IMR-90 (cell line): ENCODE measurements around the gene URAD. TPM values are rescaled to one million over a fixed set of nuclear protein-coding genes. Genes with fewer than 3 reads are reported as not detected.

Source experiments
- ATAC-seq: fragments of 200-7000 bp; cut with Tn5 transposase; 2 replicates; pipeline ENCODE4 v1.9.1; 2020; ENCODE audit warnings: low read depth, mild to moderate bottlenecking, moderate library complexity
- BruUV-seq: library from RNA; stranded (reverse); fragments of 400-500 nt; replicated peaks from 2 replicates; lab custom pipeline; 2021; lab: Mats Ljungman, UMichigan
- CTCF ChIA-PET: fragments of 300-600 bp; formaldehyde crosslinking; extraction: SDS; loops from one replicate; lab custom pipeline; 2021; ENCODE audit warnings: antibody characterized with exemption; lab: Yijun Ruan, JAX
- POLR2A ChIA-PET: fragments of 300-600 bp; sonication (Branson Sonifier 250); formaldehyde crosslinking; loops from one replicate; lab custom pipeline; 2022; ENCODE audit warnings: antibody characterized with exemption; ENCODE audit not compliant: unreplicated experiment; lab: Charles Lee
- DNase-seq: peaks from one replicate; pipeline ENCODE4 v3.0.0; 2013
- H2AFZ ChIP-seq: replicated peaks from 2 replicates; pipeline ENCODE3; 2013; ENCODE audit warnings: low read length, mild to moderate bottlenecking; ENCODE audit not compliant: poor library complexity
- H2AK5ac ChIP-seq: 2 replicates; pipeline ENCODE4 v1.6.1; 2013; ENCODE audit warnings: low read depth, low read length, inconsistent platforms
- H2AK9ac ChIP-seq: replicated peaks from 2 replicates; pipeline ENCODE3; 2013; ENCODE audit warnings: mild to moderate bottlenecking, low read depth, low read length, moderate library complexity; ENCODE audit not compliant: poor library complexity
- H2BK120ac ChIP-seq: 2 replicates; pipeline ENCODE4 v1.6.1; 2013; ENCODE audit warnings: low read depth, low read length, inconsistent platforms
- H2BK15ac ChIP-seq: 3 replicates; pipeline ENCODE4 v1.6.1; 2013; ENCODE audit warnings: low read depth, low read length, inconsistent platforms
- H2BK20ac ChIP-seq: 2 replicates; pipeline ENCODE4 v1.6.1; 2013; ENCODE audit warnings: low read depth, mild to moderate bottlenecking, inconsistent platforms, low read length, moderate library complexity
- H2BK5ac ChIP-seq: 2 replicates; pipeline ENCODE4 v1.6.1; 2013; ENCODE audit warnings: mild to moderate bottlenecking, low read depth, low read length, inconsistent platforms; ENCODE audit not compliant: poor library complexity, severe bottlenecking
- H3K14ac ChIP-seq: replicated peaks from 2 replicates; pipeline ENCODE4 v1.6.1; 2013; ENCODE audit warnings: low read depth, low read length, inconsistent platforms
- H3K18ac ChIP-seq: 2 replicates; pipeline ENCODE4 v1.6.1; 2013; ENCODE audit warnings: low read depth, low read length, control low read depth
- H3K23ac ChIP-seq: 2 replicates; pipeline ENCODE4 v1.6.1; 2013; ENCODE audit warnings: low read depth, low read length, inconsistent platforms
- H3K27ac ChIP-seq: 2 replicates; pipeline ENCODE4 v1.5.1; 2013; ENCODE audit warnings: mild to moderate bottlenecking, control low read depth, low read length; ENCODE audit not compliant: insufficient read depth
- H3K27me3 ChIP-seq: 2 replicates; pipeline ENCODE4 v1.6.1; 2013; ENCODE audit warnings: low read length; ENCODE audit not compliant: control insufficient read depth, insufficient read depth
- H3K36me3 ChIP-seq: 2 replicates; pipeline ENCODE4 v1.6.1; 2013; ENCODE audit warnings: low read length, mixed read lengths; ENCODE audit not compliant: control insufficient read depth, insufficient read depth
- H3K4ac ChIP-seq: 2 replicates; pipeline ENCODE4 v1.6.1; 2013; ENCODE audit warnings: low read depth, low read length, inconsistent platforms
- H3K4me1 ChIP-seq: 2 replicates; pipeline ENCODE4 v1.6.1; 2013; ENCODE audit warnings: low read length, mixed read lengths; ENCODE audit not compliant: control insufficient read depth, insufficient read depth
- H3K4me2 ChIP-seq: 2 replicates; pipeline ENCODE4 v1.6.1; 2013; ENCODE audit warnings: low read depth, mild to moderate bottlenecking, control low read depth, low read length, moderate library complexity
- H3K4me3 ChIP-seq: 2 replicates; pipeline ENCODE4 v1.5.1; 2013; ENCODE audit warnings: low read depth, mild to moderate bottlenecking, control low read depth, low read length, moderate library complexity; ENCODE audit not compliant: insufficient read depth
- H3K56ac ChIP-seq: 2 replicates; pipeline ENCODE4 v1.6.1; 2013; ENCODE audit warnings: low read length, inconsistent platforms; ENCODE audit not compliant: insufficient read depth; ENCODE audit errors: extremely low read depth
- H3K79me1 ChIP-seq, 2 experiments: 2 replicates each; pipeline ENCODE4 v1.6.1; 2013; ENCODE audit warnings: low read length in 2 of 2, inconsistent platforms in 1 of 2, low read depth in 1 of 2
- H3K9ac ChIP-seq: 2 replicates; pipeline ENCODE4 v1.6.1; 2013; ENCODE audit warnings: low read depth, low read length, control low read depth
- H3K9me1 ChIP-seq: 2 replicates; pipeline ENCODE4 v1.6.1; 2013; ENCODE audit warnings: low read length, inconsistent platforms; ENCODE audit not compliant: insufficient read depth
- H3K9me3 ChIP-seq: 2 replicates; pipeline ENCODE4 v1.6.1; 2013; ENCODE audit warnings: low read length; ENCODE audit not compliant: control insufficient read depth, insufficient read depth
- H4K20me1 ChIP-seq: 2 replicates; pipeline ENCODE4 v1.6.1; 2013; ENCODE audit warnings: low read length, inconsistent platforms; ENCODE audit not compliant: insufficient read depth
- H4K5ac ChIP-seq: 2 replicates; pipeline ENCODE4 v1.6.1; 2013; ENCODE audit warnings: mild to moderate bottlenecking, low read depth, low read length, control low read depth
- H4K8ac ChIP-seq, 2 experiments: 2 replicates each; pipeline ENCODE4 v1.6.1; 2013; ENCODE audit warnings: low read depth in 2 of 2, low read length in 2 of 2, control low read depth in 1 of 2, inconsistent platforms in 1 of 2
- H4K91ac ChIP-seq: 2 replicates; pipeline ENCODE4 v1.6.1; 2013; ENCODE audit warnings: low read depth, low read length, inconsistent platforms; ENCODE audit not compliant: insufficient read depth
- BHLHE40 ChIP-seq: fragments of 150-350 bp; IDR thresholded peaks from 2 replicates; pipeline ENCODE4 v1.6.1; 2016; ENCODE audit warnings: mild to moderate bottlenecking, low read depth, low read length
- CEBPB ChIP-seq: IDR thresholded peaks from 2 replicates; pipeline ENCODE4 v1.6.1; 2012; ENCODE audit warnings: low read depth, low read length, improper control_type of control experiment
- CHD1 ChIP-seq: IDR thresholded peaks from 2 replicates; pipeline ENCODE4 v1.6.1; 2012; ENCODE audit warnings: low read depth, low read length, improper control_type of control experiment
- CTCF ChIP-seq: conservative IDR thresholded peaks from 2 replicates; pipeline ENCODE4 v1.5.1; 2012; ENCODE audit warnings: mild to moderate bottlenecking, low read depth, low read length, improper control_type of control experiment
- MAFK ChIP-seq: IDR thresholded peaks from 2 replicates; pipeline ENCODE4 v1.6.1; 2012; ENCODE audit warnings: low read depth, low read length, improper control_type of control experiment
- MAZ ChIP-seq: IDR thresholded peaks from 2 replicates; pipeline ENCODE4 v1.6.1; 2012; ENCODE audit warnings: low read depth, mild to moderate bottlenecking, low read length, improper control_type of control experiment, moderate library complexity, borderline replicate concordance
- MXI1 ChIP-seq: IDR thresholded peaks from 2 replicates; pipeline ENCODE4 v1.6.1; 2012; ENCODE audit warnings: low read depth, mild to moderate bottlenecking, low read length, moderate library complexity, borderline replicate concordance
- POLR2A ChIP-seq: IDR thresholded peaks from 2 replicates; pipeline ENCODE4 v1.6.1; 2012; ENCODE audit warnings: mild to moderate bottlenecking, low read depth, low read length
- RAD21 ChIP-seq: IDR thresholded peaks from 2 replicates; pipeline ENCODE4 v1.6.1; 2012; ENCODE audit warnings: low read length, improper control_type of control experiment
- RCOR1 ChIP-seq: IDR thresholded peaks from 2 replicates; pipeline ENCODE4 v1.6.1; 2012; ENCODE audit warnings: mild to moderate bottlenecking, low read length, improper control_type of control experiment; ENCODE audit not compliant: insufficient replicate concordance
- RFX5 ChIP-seq: IDR thresholded peaks from 2 replicates; pipeline ENCODE4 v1.8.0; 2012; ENCODE audit warnings: low read depth, mild to moderate bottlenecking, low read length, moderate library complexity
- SMC3 ChIP-seq: fragments of 150-350 bp; IDR thresholded peaks from 2 replicates; pipeline ENCODE4 v1.6.1; 2016; ENCODE audit warnings: low read depth, mild to moderate bottlenecking, antibody characterized with exemption, low read length, moderate library complexity
- WGBS, 2 experiments: methylation state at CpG; one replicate each; pipeline versions ENCODE4 v1.1.5 to v1.1.7; 2013; ENCODE audit warnings: missing lambda C conversion rate in 2 of 2; ENCODE audit not compliant: insufficient read length in 1 of 2; ENCODE audit errors: extremely low coverage in 2 of 2; 5-methylcytosine and 5-hydroxymethylcytosine counted together
- dilution Hi-C: fragments of 300-500 bp; cut with HindIII; formaldehyde crosslinking; loops from one replicate; pipeline ENCODE4 v1.14.3; 2018; ENCODE audit warnings: low sequenced_read_pairs; ENCODE audit not compliant: unreplicated experiment
- in situ Hi-C: fragments of 300-500 bp; cut with MboI; formaldehyde crosslinking; loops from 3 replicates; pipeline ENCODE4 v1.14.3; 2019; ENCODE audit warnings: low sequenced_read_pairs, inconsistent platforms, mixed read lengths
- intact Hi-C: fragments of 100-400 bp; cut with micrococcal nuclease; formaldehyde crosslinking; loops from 2 replicates; pipeline ENCODE4 v1.10.0; 2022
- polyA plus RNA-seq, 3 experiments: library from polyadenylated mRNA; depleted of rRNA; stranded (reverse); fragments of >200 nt; gene quantifications; 2 replicates each; pipeline ENCODE4 v1.2.3, GENCODE V29; 2012; ENCODE audit warnings: low replicate concordance in 1 of 3
- total RNA-seq: library from RNA; depleted of rRNA; stranded (reverse); fragments of >200 nt; gene quantifications from 2 replicates; pipeline ENCODE4 v1.2.3, GENCODE V29; 2012
- TF ChIP-seq, protein P1 (sequence below): fragments of 150-350 bp; IDR thresholded peaks from 2 replicates; pipeline ENCODE4 v1.6.1; 2017; ENCODE audit warnings: mild to moderate bottlenecking, antibody characterized with exemption, low read length, low read depth

Gene URAD
- total and polyA plus RNA-seq, 2 of the 4 experiments (the other 2 are of a cell fraction): not detected

DNA sequence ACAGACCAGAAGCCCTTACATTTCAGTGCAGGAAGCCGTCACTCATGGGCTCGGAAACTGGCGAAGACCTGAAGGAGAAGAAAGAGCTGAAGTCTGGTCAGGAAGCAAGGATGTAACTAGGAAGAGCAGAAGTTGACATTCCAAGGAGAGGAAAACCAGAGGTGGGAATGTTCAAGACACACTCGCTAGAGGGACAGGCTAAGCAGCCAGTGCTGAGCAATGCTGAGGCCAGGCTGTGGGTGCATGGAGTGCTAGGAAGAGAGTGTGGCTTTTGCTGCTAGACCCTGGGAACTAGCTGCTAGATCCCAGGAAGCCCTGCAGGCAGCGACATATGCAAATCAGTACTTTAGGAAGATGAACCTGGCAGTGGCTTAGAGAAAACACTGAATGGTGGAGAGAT lies 12.1 kb upstream of the URAD start:
- Histone ChIP-seq H2AK5ac (no peak overlapping the region), H2BK5ac (no peak overlapping the region), H3K4me2 (no peak overlapping the region), H3K18ac (no peak overlapping the region), H4K91ac (no peak overlapping the region), H4K5ac (no peak overlapping the region), H3K4me1 (no peaks in the 10 kb centered on the region; the same call in 1 of the 2 replicates), H3K9me3 (no peaks in the 10 kb centered on the region), H2BK15ac (no peak overlapping the region), H3K4me3 (no peak overlapping the region), H4K20me1 (no peaks in the 10 kb centered on the region), H3K27me3 (peaks cover 8% of the 10 kb centered on the region; the same call in 1 of the 2 replicates), H3K4ac (no peak overlapping the region), H2BK20ac (no peak overlapping the region), H3K14ac (no peak overlapping the region), H2AK9ac (no peak overlapping the region), H2AFZ (no peak overlapping the region), H3K9ac (no peak overlapping the region), H3K56ac (no peak overlapping the region), H3K9me1 (no peaks in the 10 kb centered on the region), H3K27ac (no peak overlapping the region), H3K23ac (no peak overlapping the region), H4K8ac (no peak overlapping the region), H3K36me3 (no peaks in the 10 kb centered on the region), H2BK120ac (no peak overlapping the region), H3K79me1 (no peaks in the 10 kb centered on the region)
- ATAC-seq (peak; percentile 49), DNase-seq (no peak)
- 21% methylated on average over 2 of the region's 5 CpGs; no CpG with 5 or more reads in 1 of the 2 experiments for WGBS, 2 experiments
- intact Hi-C loops: no loop called here
- BruUV-seq: no TSS peak
- ChIA-PET CTCF (no interaction called here), POLR2A (no interaction called here)
- TF ChIP-seq CTCF (no peak), CEBPB (no peak), RFX5 (no peak), MAFK (no peak), RAD21 (no peak), BHLHE40 (no peak), CHD1 (no peak), RCOR1 (no peak), MXI1 (no peak), POLR2A (no peak), MAZ (no peak), SMC3 (no peak)
- TF ChIP-seq, protein P1, sequence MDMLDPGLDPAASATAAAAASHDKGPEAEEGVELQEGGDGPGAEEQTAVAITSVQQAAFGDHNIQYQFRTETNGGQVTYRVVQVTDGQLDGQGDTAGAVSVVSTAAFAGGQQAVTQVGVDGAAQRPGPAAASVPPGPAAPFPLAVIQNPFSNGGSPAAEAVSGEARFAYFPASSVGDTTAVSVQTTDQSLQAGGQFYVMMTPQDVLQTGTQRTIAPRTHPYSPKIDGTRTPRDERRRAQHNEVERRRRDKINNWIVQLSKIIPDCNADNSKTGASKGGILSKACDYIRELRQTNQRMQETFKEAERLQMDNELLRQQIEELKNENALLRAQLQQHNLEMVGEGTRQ: no peak
- dilution Hi-C loops: no loop called here
- in situ Hi-C loops: no loop called here
